Hematopoietic multipotent progenitor cell treated with erythropoietin and hydrocortisone succinate and interleukin-3 and kit ligand, for 8 days (in vitro differentiated cells): ENCODE data around the gene VAMP3.

Experiments used
- DNase-seq: peaks from one replicate; pipeline ENCODE4 v3.0.0-alpha.2; 2015

VAMP3 gene

DNA sequence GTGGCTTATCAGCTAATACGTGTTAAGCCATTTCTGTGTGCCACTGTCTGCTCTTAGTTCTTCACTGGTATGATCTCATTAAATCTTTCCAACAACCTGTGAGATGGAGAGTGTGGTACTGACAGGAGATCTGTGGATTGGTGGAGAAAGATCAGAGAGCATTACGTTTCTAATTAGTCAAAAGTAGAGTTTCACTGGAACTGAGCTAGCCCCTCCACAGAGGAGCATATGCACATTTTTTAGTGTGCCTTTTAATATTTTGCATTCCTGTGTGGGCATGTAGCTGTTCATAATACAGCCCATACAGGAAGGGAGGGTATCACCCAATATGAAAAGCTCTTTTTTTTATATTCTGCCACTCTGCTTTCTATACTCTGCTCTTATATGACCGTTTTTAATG lies 50.2 kb downstream of the VAMP3 start:
- no peak for DNase-seq

- DNase-seq: no peak
Measured at GRCh38 chr1:7824701-7825100, 53.6 kb downstream of the VAMP3 start.

DNA sequence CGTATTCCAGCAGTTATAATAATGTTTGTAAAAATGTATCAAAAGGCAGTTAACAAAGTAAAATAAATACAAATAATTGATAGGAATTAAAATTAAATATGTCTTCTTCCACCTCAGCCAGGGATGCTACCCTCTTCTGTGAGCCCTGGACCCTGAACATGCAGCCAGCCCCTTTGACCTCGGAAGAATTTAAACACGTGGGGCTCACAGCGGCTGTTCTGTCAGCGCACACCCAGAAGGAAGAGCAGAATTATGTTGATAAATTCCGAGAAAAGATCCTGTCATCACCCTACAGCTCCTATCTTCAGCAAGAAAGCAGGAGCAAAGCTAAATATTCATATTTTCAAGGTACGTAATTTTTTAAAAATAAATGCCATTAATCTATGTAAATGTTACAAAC lies 55.3 kb downstream of the VAMP3 start:
- peak; percentile 32 for DNase-seq

- peak; percentile 50 for DNase-seq
Measured at GRCh38 chr1:7827126-7827955, 56.2 kb downstream of the VAMP3 start.
